Effector memory CD4-positive, alpha-beta T cell (primary cell): ENCODE data around the gene PLEKHN1.

Experiments
- DNase-seq, 3 donors: peaks; one replicate each; pipeline ENCODE4 v3.0.0-alpha.2; 2020
- H3K27ac ChIP-seq: 2 replicates; pipeline ENCODE4 v1.7.0; 2013; ENCODE audit warnings: mild to moderate bottlenecking, low read length, moderate library complexity; ENCODE audit not compliant: insufficient read depth, poor library complexity, severe bottlenecking
- H3K27me3 ChIP-seq: replicated peaks from 2 replicates; pipeline ENCODE4 v1.7.0; 2013; ENCODE audit warnings: mild to moderate bottlenecking, low read length; ENCODE audit not compliant: insufficient read depth, control insufficient read depth, poor library complexity, severe bottlenecking
- H3K36me3 ChIP-seq: 2 replicates; pipeline ENCODE4 v1.7.0; 2013; ENCODE audit warnings: mild to moderate bottlenecking, low read length, moderate library complexity; ENCODE audit not compliant: control insufficient read depth, insufficient read depth
- H3K4me1 ChIP-seq: 2 replicates; pipeline ENCODE4 v1.7.0; 2013; ENCODE audit warnings: low read length, mild to moderate bottlenecking; ENCODE audit not compliant: control insufficient read depth, insufficient read depth, poor library complexity, severe bottlenecking
- H3K4me3 ChIP-seq: 2 replicates; pipeline ENCODE4 v1.7.0; 2013; ENCODE audit warnings: low read length, low read depth, mild to moderate bottlenecking; ENCODE audit not compliant: insufficient read depth, poor library complexity, severe bottlenecking
- H3K9me3 ChIP-seq: 2 replicates; pipeline ENCODE4 v1.7.0; 2013; ENCODE audit warnings: mild to moderate bottlenecking, low read length, moderate library complexity; ENCODE audit not compliant: control insufficient read depth

PLEKHN1 gene

GRCh38 chr1:938088-938683 is 28.1 kb upstream of the PLEKHN1 start:
- no peaks in the 10 kb centered on the region for H3K9me3 ChIP-seq
- H3K4me1 ChIP-seq, result peaks cover 28% of the 10 kb centered on the region
- H3K4me3 ChIP-seq, result no peak overlapping the region
- H3K36me3 ChIP-seq, result no peaks in the 10 kb centered on the region
- no peak overlapping the region for H3K27ac ChIP-seq
- H3K27me3 ChIP-seq, result peaks cover 58% of the 10 kb centered on the region
- no peak for DNase-seq

GRCh38 chr1:938711-939489 is 27.4 kb upstream of the PLEKHN1 start:
- Histone ChIP-seq H3K36me3 (no peaks in the 10 kb centered on the region), H3K4me1 (peaks cover 28% of the 10 kb centered on the region), H3K27ac (no peak overlapping the region), H3K4me3 (no peak overlapping the region), H3K27me3 (peaks cover 55% of the 10 kb centered on the region), H3K9me3 (no peaks in the 10 kb centered on the region)
- no peak for DNase-seq

GRCh38 chr1:939511-940106 is 26.7 kb upstream of the PLEKHN1 start:
- H3K4me3 ChIP-seq, result no peak overlapping the region
- no peaks in the 10 kb centered on the region for H3K9me3 ChIP-seq
- H3K4me1 ChIP-seq, result peaks cover 28% of the 10 kb centered on the region
- no peak overlapping the region for H3K27ac ChIP-seq
- H3K27me3 ChIP-seq, result peaks cover 55% of the 10 kb centered on the region
- no peaks in the 10 kb centered on the region for H3K36me3 ChIP-seq
- DNase-seq, result no peak

GRCh38 chr1:940107-941014 is 25.9 kb upstream of the PLEKHN1 start:
- H3K9me3 ChIP-seq, result no peaks in the 10 kb centered on the region
- peaks cover 28% of the 10 kb centered on the region for H3K4me1 ChIP-seq
- peaks cover 49% of the 10 kb centered on the region for H3K27me3 ChIP-seq
- peaks cover 3% of the 10 kb centered on the region for H3K36me3 ChIP-seq
- H3K27ac ChIP-seq, result no peak overlapping the region
- no peak for DNase-seq
- peak overlapping the region; percentile 57 for H3K4me3 ChIP-seq

- DNase-seq, result no peak
- peaks cover 11% of the 10 kb centered on the region for H3K36me3 ChIP-seq
- H3K27me3 ChIP-seq, result peaks cover 42% of the 10 kb centered on the region
- no peak overlapping the region for H3K27ac ChIP-seq
- H3K4me1 ChIP-seq, result peaks cover 28% of the 10 kb centered on the region
- H3K4me3 ChIP-seq, result peak overlapping the region; percentile 57
- H3K9me3 ChIP-seq, result no peaks in the 10 kb centered on the region
Measured at GRCh38 chr1:941015-941587, 25.2 kb upstream of the PLEKHN1 start.

GRCh38 chr1:941588-942383 is 24.5 kb upstream of the PLEKHN1 start:
- Histone ChIP-seq H3K9me3 (no peaks in the 10 kb centered on the region), H3K4me3 (peak overlapping the region; percentile 57), H3K36me3 (peaks cover 12% of the 10 kb centered on the region), H3K27ac (no peak overlapping the region), H3K27me3 (peaks cover 41% of the 10 kb centered on the region), H3K4me1 (peaks cover 28% of the 10 kb centered on the region)
- no peak for DNase-seq

- peaks cover 41% of the 10 kb centered on the region for H3K27me3 ChIP-seq
- no peaks in the 10 kb centered on the region for H3K9me3 ChIP-seq
- H3K4me3 ChIP-seq, result peak overlapping the region; percentile 57
- no peak overlapping the region for H3K27ac ChIP-seq
- peaks cover 17% of the 10 kb centered on the region for H3K36me3 ChIP-seq
- DNase-seq, result no peak
- peaks cover 28% of the 10 kb centered on the region for H3K4me1 ChIP-seq
Measured at GRCh38 chr1:942411-942821, 23.9 kb upstream of the PLEKHN1 start.

GRCh38 chr1:942864-943533 is 23.3 kb upstream of the PLEKHN1 start:
- H3K9me3 ChIP-seq, result no peaks in the 10 kb centered on the region
- peaks cover 41% of the 10 kb centered on the region for H3K27me3 ChIP-seq
- H3K27ac ChIP-seq, result no peak overlapping the region
- DNase-seq, result no peak
- peaks cover 23% of the 10 kb centered on the region for H3K36me3 ChIP-seq
- H3K4me1 ChIP-seq, result peaks cover 28% of the 10 kb centered on the region
- H3K4me3 ChIP-seq, result no peak overlapping the region
